ENCODE measurements around the gene ZNF691. TPM values are rescaled to one million over a fixed set of nuclear protein-coding genes. Genes with fewer than 3 reads are reported as not detected.
"Not testable (repeated sequence)": the region's sequence is repeated elsewhere in the genome, so short reads cannot be mapped to it uniquely, and the experiment has no call there.

The ZNF691 gene
- polyA plus RNA-seq, 1 donor = 9.9 TPM

DNA sequence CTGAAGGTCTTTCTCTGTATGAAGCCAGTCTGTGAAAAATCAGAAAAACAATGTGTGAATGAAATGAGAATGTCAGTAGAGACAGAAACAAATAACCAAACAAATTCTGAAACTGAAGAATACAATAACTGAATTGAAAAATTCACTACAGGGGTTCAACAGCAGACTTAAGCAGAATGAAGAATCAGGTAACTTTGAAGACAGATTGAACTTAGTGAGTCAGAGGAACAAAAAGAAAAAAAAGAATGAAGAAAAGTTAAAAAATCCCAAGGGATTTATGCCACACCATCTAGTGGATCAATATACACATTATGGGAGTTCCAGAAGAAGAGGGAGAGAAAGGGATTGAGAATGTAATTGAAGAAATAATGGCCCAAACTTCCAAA lies 14.6 kb downstream of the ZNF691 start:
- no peak for DNase-seq

DNA sequence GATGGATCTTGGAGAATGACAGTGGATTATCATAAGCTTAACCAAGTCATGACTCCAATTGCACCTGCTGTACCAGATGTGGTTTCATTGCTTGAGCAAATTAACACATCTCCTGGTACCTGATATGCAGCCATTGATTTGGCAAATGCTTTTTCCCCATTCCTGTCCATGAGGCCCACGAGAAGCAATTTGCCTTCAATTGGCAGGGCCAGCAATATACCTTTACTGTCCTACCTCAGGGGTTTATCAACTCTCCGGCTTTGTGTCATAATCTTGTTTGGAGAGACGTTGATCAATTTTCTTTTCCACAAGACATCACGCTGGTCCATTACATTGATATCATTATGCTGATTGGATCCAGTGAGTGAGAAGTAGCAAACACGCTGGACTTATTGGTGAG lies 20.1 kb downstream of the ZNF691 start:
- no peak for DNase-seq

- not testable (repeated sequence) for DNase-seq
These were observed 22.1 kb downstream of the ZNF691 start for GRCh38 chr1:42868466-42868865.

DNA sequence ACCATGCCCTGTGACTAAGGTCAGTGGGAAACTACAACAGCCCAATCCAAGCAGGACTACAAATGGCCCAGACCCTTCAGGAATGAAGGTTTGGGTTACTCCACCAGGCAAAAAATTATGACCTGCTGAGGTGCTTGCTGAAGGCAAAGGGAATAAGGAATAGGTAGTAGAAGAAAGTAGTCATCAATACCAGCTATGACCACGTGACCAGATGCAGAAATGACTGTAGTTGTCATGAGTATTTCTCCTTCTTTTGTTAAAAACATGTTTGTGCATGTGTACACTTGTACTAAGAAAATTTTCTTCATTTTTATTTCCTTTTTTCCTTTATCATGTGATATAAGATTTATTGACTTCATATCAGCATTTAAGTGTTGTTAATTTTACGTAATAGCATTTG lies 22.8 kb downstream of the ZNF691 start:
- not testable (repeated sequence) for DNase-seq

- DNase-seq = not testable (repeated sequence)
These were observed 23.3 kb downstream of the ZNF691 start for GRCh38 chr1:42869751-42870150.

GRCh38 chr1:42873108-42873507 lies 26.7 kb downstream of the ZNF691 start:
- DNase-seq = not testable (repeated sequence)

DNA sequence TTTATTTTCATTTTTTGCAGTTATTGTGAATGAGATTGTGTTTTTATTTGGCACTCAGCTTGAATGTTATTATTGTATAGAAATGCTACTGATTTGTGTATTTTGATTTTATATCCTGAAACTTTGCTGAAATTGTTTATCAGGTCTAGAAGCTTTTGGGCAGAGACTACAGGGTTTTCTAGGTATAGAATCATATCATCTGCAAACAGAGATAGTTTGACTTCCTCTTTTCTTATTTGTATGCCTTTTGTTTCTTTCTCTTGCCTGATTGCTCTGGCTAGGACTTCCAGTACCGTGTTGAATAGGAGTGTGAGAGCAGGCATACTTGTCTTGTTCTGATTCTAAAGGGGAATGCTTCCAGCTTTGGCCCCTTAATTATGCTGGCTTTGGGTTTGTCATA lies 27.3 kb downstream of the ZNF691 start:
- DNase-seq = no peak

DNA sequence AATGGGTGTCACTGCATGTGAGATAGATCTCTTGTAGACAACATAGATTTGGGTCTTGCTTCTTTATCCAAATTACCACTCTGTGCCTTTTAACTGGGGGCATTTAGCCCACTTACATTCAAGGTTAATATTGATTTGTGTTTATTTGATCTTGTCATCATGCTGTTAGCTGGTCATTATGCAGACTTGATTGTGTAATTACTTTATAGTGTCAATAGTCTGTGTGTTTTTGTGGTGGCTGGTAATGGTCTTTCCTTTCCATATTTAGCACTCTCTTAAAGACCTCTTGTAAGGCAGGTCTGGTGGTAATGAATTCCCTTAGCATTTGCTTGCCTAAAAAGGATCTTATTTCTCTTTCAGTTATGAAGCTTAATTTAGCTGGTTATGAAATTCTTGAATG lies 29.6 kb downstream of the ZNF691 start:
- DNase-seq = no peak

DNA sequence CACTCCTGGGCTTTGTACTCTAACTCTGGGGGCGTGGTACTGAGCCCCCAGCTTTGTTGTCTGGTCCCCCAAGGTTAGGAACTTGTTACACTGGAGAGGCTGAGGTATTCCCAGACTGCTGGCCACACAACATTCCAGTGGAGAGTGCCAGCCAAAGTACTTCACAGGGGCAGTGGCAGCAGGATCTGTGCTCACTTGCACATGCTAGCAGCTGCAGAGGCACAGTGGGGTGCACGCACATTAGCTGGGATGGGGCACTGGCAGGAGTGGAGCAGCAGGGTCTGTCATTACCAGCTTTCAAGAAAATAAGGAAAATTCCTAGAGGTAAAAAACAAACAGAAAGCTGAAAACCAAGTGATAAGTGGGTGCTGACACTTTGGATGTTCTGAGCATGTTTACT lies 31.0 kb downstream of the ZNF691 start:
- no peak for DNase-seq

GRCh38 chr1:42880384-42880783 lies 34.0 kb downstream of the ZNF691 start:
- DNase-seq = no peak

GRCh38 chr1:42886046-42886739 lies 39.8 kb downstream of the ZNF691 start:
- no peak for DNase-seq

DNA sequence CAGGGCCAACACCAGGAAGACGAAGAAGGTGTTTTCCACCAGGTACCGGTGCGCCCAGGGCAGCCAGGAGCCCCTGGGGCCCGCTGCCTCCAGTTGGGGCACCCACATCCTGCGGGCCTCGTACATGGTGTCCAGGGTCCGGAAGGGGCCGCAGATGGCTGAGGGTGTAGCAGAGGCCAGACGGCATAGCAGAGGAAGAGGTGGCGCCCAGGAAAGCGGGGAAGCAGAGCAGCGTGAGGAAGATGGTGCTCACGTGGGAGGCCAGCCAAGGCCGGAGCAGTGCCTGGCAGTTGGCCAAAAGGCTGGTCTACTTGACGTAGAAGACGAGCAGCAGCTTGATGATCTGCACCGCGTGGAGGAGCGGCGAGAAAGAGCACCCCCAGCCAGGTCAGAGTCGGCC lies 40.4 kb downstream of the ZNF691 start:
- no peak for DNase-seq

GRCh38 chr1:42887366-42887765 lies 41.0 kb downstream of the ZNF691 start:
- no peak for DNase-seq

DNA sequence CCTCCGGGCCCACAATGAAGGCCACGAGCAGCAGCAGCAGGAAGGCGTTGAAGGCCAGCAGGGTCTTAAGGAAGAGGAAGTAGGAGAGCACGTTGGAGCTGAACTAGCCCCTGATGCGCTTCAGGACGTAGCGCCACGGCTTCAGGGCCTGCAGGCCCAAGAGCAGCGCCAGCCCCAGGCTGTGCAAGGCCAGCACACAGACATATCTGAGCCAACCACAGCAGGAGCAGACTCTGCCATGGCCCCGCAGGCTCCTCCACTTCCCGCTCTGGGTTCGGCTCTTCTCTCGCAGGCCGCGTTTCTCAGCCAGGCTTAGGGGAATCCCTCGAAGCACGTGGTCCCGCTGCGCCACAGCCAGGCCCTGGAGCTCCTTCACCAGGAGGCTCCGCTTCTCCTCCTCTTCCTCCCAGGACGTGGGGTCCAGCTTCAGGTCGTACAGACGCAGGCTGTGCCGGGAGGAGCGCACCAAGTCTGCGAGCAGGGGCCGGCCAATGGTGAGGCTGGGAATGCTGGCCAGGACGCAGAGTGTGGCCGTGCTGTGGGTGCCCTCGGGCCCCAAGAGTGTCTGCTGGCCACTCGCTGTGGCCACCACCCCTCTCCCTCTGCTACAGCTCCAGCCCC lies 41.7 kb downstream of the ZNF691 start:
- DNase-seq = no peak

GRCh38 chr1:42889264-42889663 lies 42.9 kb downstream of the ZNF691 start:
- DNase-seq = no peak

DNA sequence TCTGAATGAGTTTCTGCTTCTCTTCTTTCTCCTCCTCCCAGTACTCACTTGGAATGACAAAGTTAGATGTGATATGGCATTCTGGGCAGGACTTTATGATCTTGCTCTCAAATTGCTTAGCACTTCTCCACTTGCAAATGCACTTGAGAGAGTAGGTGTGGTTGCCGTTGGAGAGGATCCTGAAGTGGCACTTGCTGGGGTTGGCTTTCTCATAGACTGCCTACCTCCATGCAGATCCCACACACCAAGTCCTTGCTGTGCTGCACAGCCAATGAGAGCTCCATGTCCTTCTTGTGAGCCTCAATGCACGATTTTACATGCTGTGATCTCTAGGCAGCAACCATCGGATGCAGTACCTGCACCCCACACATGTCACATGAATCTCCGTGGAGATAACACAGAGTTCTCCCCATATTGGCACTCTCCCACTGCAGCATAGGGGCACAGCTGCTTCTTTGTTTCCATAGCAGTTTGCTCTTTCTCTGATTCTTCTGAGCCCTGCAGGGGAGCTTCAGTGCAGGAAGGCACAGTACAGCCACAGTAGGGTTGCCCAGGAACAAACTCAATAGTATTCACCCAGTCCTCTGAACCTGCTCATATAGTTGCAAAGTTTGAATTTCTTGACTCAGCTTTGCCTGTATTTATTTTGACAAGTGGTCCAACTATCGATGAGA lies 45.2 kb downstream of the ZNF691 start:
- no peak for DNase-seq

DNA sequence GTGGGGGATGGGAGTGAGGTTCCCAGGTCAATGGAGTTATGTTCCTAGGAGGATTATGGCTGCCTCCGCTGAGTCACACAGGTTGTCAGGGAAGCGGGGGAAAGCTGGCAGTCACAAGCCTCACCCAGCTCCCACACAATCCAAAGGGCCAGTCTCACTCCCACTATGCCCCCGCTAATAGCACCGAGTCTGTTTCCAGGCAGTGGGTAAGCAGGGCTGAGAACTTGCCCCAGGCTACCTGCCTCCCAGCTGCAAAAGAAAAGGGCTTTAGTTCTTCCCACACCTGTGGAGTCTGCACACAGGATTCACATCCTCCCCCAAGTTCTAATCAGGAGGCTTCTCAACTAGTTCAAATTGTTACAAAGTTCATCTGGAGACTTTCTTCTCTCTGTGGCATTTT lies 53.5 kb downstream of the ZNF691 start:
- DNase-seq = not testable (repeated sequence)

Other genes starting within 250 kb of the ZNF691 start
- 34.8 TPM for gene PPIH, start 188.2 kb upstream of the ZNF691 start, polyA plus RNA-seq (ENCODE audit: insufficient read length)
- 1,149 TPM for gene YBX1, start 164.2 kb upstream of the ZNF691 start, polyA plus RNA-seq (ENCODE audit: insufficient read length)
- gene CLDN19, start 106.4 kb upstream of the ZNF691 start, polyA plus RNA-seq (ENCODE audit: insufficient read length) = 0.31 TPM
- 55.1 TPM for gene P3H1, start 79.6 kb upstream of the ZNF691 start, polyA plus RNA-seq (ENCODE audit: insufficient read length)
- gene C1orf50, start 79.4 kb upstream of the ZNF691 start, polyA plus RNA-seq (ENCODE audit: insufficient read length) = 10.1 TPM
- 0.79 TPM for gene TMEM269, start 61.6 kb upstream of the ZNF691 start, polyA plus RNA-seq (ENCODE audit: insufficient read length)
- 8.2 TPM for gene ERMAP, start 29.5 kb upstream of the ZNF691 start, polyA plus RNA-seq (ENCODE audit: insufficient read length)
- 48.6 TPM for gene SVBP, start 29.2 kb upstream of the ZNF691 start, polyA plus RNA-seq (ENCODE audit: insufficient read length)
- gene SLC2A1, start 112.3 kb downstream of the ZNF691 start, polyA plus RNA-seq (ENCODE audit: insufficient read length) = 18.8 TPM